SHP77 treated with DMSO at 0.1 percent for 48 hours (cell line): ENCODE data around the gene TRIM71.

Experiments
- DNase-seq: peaks from one replicate; lab custom pipeline; 2025; lab: John Stamatoyannopoulos, UW

TRIM71 gene

GRCh38 chr3:32866533-32866932, 48.7 kb downstream of the TRIM71 start:
- DNase-seq = no peak

- no peak for DNase-seq
Observed at GRCh38 chr3:32867954-32868353, 50.2 kb downstream of the TRIM71 start.

- no peak for DNase-seq
Observed at GRCh38 chr3:32868719-32869512, 51.1 kb downstream of the TRIM71 start.

DNA sequence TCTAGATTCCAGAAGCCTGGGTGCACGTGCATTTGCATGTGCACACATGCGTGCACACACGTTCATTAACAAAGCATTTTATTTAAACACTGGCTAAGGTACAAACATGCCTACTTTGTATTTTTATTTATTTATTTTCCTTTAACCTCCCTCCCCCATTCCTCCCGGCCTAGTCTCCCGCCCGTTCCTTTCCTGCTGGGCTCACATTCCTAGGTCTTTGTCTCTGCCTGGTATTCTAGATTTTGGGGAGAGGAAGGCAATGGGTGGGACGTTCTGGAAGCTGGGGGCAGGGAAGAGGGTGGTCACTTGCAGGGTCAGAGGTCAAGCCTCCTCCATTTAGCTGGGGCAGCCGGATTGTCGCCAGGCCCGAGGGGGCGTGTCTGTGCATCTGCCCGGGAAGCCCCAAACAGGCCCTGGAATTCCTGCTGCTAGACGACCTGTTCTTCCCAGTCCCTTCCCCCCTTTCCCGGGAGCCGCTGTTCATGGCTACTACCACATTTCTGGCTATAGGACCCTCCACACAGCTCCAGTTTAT, 51.8 kb downstream of the TRIM71 start:
- DNase-seq = no peak

GRCh38 chr3:32870373-32871095, 52.7 kb downstream of the TRIM71 start:
- DNase-seq = no peak

DNA sequence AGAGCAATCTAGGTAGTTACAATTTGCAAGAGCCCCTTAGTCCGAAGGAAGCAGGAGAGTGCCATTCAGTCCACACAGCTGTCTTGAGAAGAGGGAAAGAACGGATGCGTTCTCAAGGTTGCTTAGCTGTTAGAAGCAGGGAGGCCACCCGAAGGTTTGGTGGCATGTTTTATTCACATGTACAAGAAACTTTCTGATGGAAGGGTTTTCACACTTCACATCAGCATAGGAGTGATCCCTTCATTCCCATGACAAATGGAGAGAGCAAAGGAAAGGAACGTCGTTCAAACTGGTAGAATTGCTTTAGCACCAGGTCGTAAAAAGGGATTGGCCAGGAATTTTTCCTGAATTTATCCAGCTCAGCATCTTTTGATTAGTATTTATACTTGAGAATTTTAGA, 53.5 kb downstream of the TRIM71 start:
- DNase-seq = no peak

- no peak for DNase-seq
Observed at GRCh38 chr3:32872487-32873382, 54.9 kb downstream of the TRIM71 start.

GRCh38 chr3:32873531-32874130, 55.8 kb downstream of the TRIM71 start:
- DNase-seq = no peak

DNA sequence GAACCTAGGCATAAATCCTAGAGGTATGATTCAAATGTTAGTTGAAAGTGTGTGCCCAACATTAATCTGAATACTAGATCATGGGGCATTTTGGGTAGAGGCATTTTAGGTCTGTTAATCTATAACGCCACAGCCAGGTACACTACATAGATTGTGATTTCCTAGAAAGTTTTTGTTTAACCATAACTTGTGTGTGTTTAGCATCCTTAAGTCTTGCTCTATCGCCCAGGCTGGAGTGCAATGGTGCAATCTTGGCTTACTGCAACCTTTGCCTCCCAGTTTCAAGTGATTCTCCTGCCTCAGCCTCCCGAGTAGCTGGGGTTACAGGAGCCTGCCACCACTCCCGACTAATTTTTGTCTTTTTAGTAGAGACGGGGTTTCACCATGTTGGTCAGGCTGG, 59.1 kb downstream of the TRIM71 start:
- no peak for DNase-seq

GRCh38 chr3:32877598-32877997, 59.8 kb downstream of the TRIM71 start:
- DNase-seq = no peak

GRCh38 chr3:32880225-32880624, 62.4 kb downstream of the TRIM71 start:
- DNase-seq = no peak

- DNase-seq = no peak
Observed at GRCh38 chr3:32881624-32882023, 63.8 kb downstream of the TRIM71 start.

DNA sequence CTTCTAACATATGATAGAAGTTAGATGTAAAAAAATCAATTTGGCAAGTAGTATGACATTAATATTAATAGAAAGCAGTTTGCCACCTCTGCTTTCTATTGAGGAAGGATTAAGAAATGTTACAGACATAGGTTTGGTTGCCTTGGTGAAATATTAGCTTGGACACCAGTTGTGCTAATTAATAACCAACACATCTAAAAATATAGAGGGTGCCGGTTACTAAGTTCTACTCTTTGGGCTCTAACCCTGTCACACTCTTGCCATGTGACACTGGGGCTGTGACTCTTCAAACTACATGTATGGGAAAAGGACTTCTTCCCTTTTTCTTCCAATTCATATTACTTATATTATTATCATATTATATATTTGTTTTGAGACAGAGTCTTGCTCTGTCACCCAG, 64.4 kb downstream of the TRIM71 start:
- no peak for DNase-seq

- DNase-seq = no peak
Observed at GRCh38 chr3:32882603-32883025, 64.8 kb downstream of the TRIM71 start.

DNA sequence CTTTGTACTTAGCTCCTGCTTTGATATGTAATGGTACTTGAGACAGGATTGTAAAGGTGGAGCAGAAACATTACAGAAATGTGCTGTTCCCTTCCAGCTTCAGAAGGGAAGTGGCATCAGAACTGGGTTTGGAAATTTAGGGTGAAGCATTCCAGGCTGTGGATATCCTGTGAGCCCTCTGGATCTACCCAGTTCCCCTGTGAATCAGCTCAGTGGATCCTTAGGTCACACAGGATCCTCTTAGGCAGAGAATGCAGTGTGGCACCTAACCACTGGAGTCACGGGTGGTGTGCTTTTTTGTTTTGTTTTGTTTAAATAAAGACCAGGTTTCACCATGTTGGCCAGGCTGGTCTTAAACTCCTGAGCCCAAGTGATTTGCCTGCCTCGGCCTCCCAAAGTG, 66.0 kb downstream of the TRIM71 start:
- DNase-seq = no peak

DNA sequence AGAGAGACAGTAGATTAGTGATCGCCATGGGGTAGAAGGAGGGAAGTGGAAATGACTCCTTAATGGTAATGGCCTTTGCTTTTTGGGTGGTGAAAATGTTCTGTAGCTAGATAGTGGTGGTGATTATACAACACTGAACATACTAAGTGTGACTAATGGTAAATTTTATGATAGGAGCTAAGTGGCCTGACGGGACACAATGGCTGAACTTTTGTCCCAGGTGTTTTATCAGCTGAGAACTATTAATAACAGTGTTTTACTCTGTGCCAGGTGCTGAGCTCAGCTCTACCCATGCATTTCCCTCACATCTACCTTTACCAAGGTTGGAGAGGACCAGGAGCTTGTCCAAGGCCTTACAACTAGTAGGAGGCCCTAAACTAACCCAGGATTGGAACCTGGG, 66.8 kb downstream of the TRIM71 start:
- no peak for DNase-seq

GRCh38 chr3:32885283-32885901, 67.6 kb downstream of the TRIM71 start:
- DNase-seq = no peak

GRCh38 chr3:32886296-32886695, 68.5 kb downstream of the TRIM71 start:
- no peak for DNase-seq

- no peak for DNase-seq
Observed at GRCh38 chr3:32886911-32887310, 69.1 kb downstream of the TRIM71 start.

- no peak for DNase-seq
Observed at GRCh38 chr3:32888739-32889138, 70.9 kb downstream of the TRIM71 start.
